Karpas-422 (cell line): ENCODE measurements around the gene VPS72. TPM values are rescaled to one million over a fixed set of nuclear protein-coding genes. Genes with fewer than 3 reads are reported as not detected.

ENCODE experiments used
- DNase-seq: peaks from one replicate; pipeline ENCODE4 v3.0.0-alpha.2; 2015
- H2AFZ ChIP-seq: fragments of 200-600 bp; sonication (generic); 2 replicates; pipeline ENCODE4 v1.6.1; 2014; ENCODE audit warnings: antibody characterized with exemption, low read length, mixed read lengths
- H3K27ac ChIP-seq: fragments of 200-600 bp; sonication (generic); 2 replicates; pipeline ENCODE4 v1.5.1; 2014; ENCODE audit warnings: mild to moderate bottlenecking, low read length, moderate library complexity
- H3K27me3 ChIP-seq: fragments of 200-600 bp; sonication (generic); 2 replicates; pipeline ENCODE4 v1.6.1; 2014; ENCODE audit warnings: low read length, mixed read lengths
- H3K36me3 ChIP-seq: fragments of 200-600 bp; sonication (generic); 2 replicates; pipeline ENCODE4 v1.6.1; 2014; ENCODE audit warnings: low read length, mixed read lengths; ENCODE audit not compliant: insufficient read depth
- H3K4me1 ChIP-seq: fragments of 200-600 bp; sonication (generic); 2 replicates; pipeline ENCODE4 v1.6.1; 2014; ENCODE audit warnings: mild to moderate bottlenecking, low read length, mixed read lengths
- H3K4me2 ChIP-seq: fragments of 200-600 bp; sonication (generic); 2 replicates; pipeline ENCODE4 v1.6.1; 2014; ENCODE audit warnings: low read length, low read depth, mild to moderate bottlenecking; ENCODE audit not compliant: poor library complexity, severe bottlenecking
- H3K4me3 ChIP-seq: fragments of 200-600 bp; sonication (generic); 2 replicates; pipeline ENCODE4 v1.5.1; 2014; ENCODE audit warnings: mild to moderate bottlenecking, antibody characterized with exemption, low read length, mixed read lengths
- H3K79me2 ChIP-seq: fragments of 200-600 bp; sonication (generic); 2 replicates; pipeline ENCODE4 v1.6.1; 2014; ENCODE audit warnings: mild to moderate bottlenecking, low read length, mixed read lengths
- H3K9ac ChIP-seq: fragments of 200-600 bp; sonication (generic); 2 replicates; pipeline ENCODE4 v1.6.0; 2014; ENCODE audit warnings: low read length
- H3K9me2 ChIP-seq: fragments of 200-600 bp; sonication (generic), shearing (Covaris generic); replicated peaks from 2 replicates; pipeline ENCODE4 v1.6.0; 2014; ENCODE audit warnings: mild to moderate bottlenecking, low read length, moderate library complexity; ENCODE audit not compliant: insufficient read depth
- H3K9me3 ChIP-seq: fragments of 300-700, 200-600 bp; sonication (generic); 2 replicates; pipeline ENCODE4 v1.6.1; 2014; ENCODE audit warnings: low read length, mixed read lengths
- H4K20me1 ChIP-seq: fragments of 200-600 bp; sonication (generic); 2 replicates; pipeline ENCODE4 v1.6.1; 2014; ENCODE audit warnings: mild to moderate bottlenecking, antibody characterized with exemption, low read length, low read depth; ENCODE audit not compliant: insufficient read depth
- total RNA-seq: library from RNA; depleted of rRNA; stranded (reverse); fragments of >200 nt; shearing (Covaris generic); gene quantifications from 2 replicates; pipeline ENCODE4 v1.2.3, GENCODE V29; 2014; ENCODE audit warnings: low replicate concordance; rRNA removed

VPS72 gene
- total RNA-seq, 1 experiment from 2014 or later, result 54.4 TPM

DNA sequence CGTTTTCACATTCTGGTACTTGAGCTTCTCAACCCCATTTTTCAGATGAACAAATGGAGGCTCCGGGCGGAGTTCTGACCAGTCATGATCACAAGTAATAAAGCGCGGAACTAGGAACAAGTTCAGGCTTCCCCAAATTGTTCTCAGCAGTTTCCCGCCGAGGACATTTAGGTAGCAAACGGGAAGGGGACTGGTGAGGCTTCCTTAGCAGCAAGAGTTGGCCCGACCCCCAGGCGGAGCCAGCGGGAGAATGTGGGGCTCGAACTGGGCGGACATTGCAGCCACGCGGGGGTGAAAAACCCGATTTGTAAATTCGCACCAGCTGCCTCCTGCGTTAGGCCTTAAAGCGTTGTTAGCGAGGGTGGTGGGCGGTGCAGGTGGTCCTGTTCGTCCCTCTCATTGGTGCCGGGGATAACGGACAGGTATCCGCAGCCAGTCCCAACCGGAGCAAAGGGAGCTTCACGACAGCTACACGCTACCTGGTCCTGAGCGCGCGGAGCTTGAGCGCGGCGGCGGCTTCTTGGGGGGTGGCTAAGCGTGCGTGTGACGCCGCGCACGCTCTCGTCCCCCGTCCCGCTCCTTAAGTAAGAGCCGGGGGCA, 58.9 kb downstream of the VPS72 start:
- no peak overlapping the region for H2AFZ ChIP-seq
- no peaks in the 10 kb centered on the region for H3K4me1 ChIP-seq
- H3K36me3 ChIP-seq, result no peaks in the 10 kb centered on the region
- no peak overlapping the region for H3K4me3 ChIP-seq
- no peaks in the 10 kb centered on the region for H3K9me2 ChIP-seq
- H3K27me3 ChIP-seq, result no peaks in the 10 kb centered on the region
- no peaks in the 10 kb centered on the region for H3K9me3 ChIP-seq
- H3K27ac ChIP-seq, result no peak overlapping the region
- no peaks in the 10 kb centered on the region for H3K79me2 ChIP-seq
- no peak overlapping the region for H3K4me2 ChIP-seq
- no peak for DNase-seq
- no peak overlapping the region for H3K9ac ChIP-seq
- no peaks in the 10 kb centered on the region for H4K20me1 ChIP-seq

DNA sequence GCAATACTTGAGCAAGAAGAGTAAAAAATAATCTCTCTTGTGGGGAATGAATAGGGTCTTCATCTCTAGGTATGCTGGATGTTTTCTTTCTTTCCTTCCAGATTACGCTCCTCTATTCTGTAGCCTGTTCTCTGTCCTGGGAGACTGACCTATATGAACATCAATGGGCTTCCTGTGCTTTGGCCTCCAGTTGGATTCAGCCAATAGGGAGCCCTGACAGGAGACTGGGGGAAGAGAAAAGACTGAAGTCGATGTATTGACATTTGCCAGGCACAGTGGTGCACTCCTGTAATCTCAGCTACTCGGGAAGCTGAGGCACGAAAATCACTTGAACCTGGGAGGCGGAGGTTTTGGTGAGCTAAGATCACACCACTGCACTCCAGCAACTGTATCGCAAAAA, 61.2 kb downstream of the VPS72 start:
- Histone ChIP-seq H3K36me3 (no peaks in the 10 kb centered on the region), H3K27ac (no peak overlapping the region), H2AFZ (no peak overlapping the region), H3K79me2 (no peaks in the 10 kb centered on the region), H3K4me2 (no peak overlapping the region), H3K4me1 (no peaks in the 10 kb centered on the region), H4K20me1 (no peaks in the 10 kb centered on the region), H3K9me2 (no peaks in the 10 kb centered on the region), H3K9me3 (no peaks in the 10 kb centered on the region), H3K27me3 (no peaks in the 10 kb centered on the region), H3K4me3 (no peak overlapping the region), H3K9ac (no peak overlapping the region)
- no peak for DNase-seq

Other genes starting within 250 kb of the VPS72 start
- 91.6 and 140 TPM in 2 replicates for gene CERS2, start 215.4 kb downstream of the VPS72 start, total RNA-seq
- gene ANXA9, start 207.9 kb downstream of the VPS72 start, total RNA-seq, result 0.19 and 0.47 TPM in 2 replicates
- gene MINDY1, start 183.3 kb downstream of the VPS72 start, total RNA-seq, result 9.9 and 13.0 TPM in 2 replicates
- gene PRUNE1, start 181.7 kb downstream of the VPS72 start, total RNA-seq, result 28.8 and 35.0 TPM in 2 replicates
- gene BNIPL, start 153.6 kb downstream of the VPS72 start, total RNA-seq, result 0.63 and 1.4 TPM in 2 replicates
- gene C1orf56, start 142.4 kb downstream of the VPS72 start, total RNA-seq, result 2.5 and 4.6 TPM in 2 replicates
- gene CDC42SE1, start 130.6 kb downstream of the VPS72 start, total RNA-seq, result 90.8 and 100 TPM in 2 replicates
- gene MLLT11, start 129.8 kb downstream of the VPS72 start, total RNA-seq, result 5.3 and 8.3 TPM in 2 replicates
- 6.7 and 6.9 TPM in 2 replicates for gene GABPB2, start 119.4 kb downstream of the VPS72 start, total RNA-seq
- gene SEMA6C, start 43.6 kb downstream of the VPS72 start, total RNA-seq, result 1.4 and 1.6 TPM in 2 replicates
- 29.3 and 30.7 TPM in 2 replicates for gene TNFAIP8L2, start 33.5 kb downstream of the VPS72 start, total RNA-seq
- 2.1 and 6.6 TPM in 2 replicates for gene LYSMD1, start 24.3 kb downstream of the VPS72 start, total RNA-seq
- 78.9 and 84.1 TPM in 2 replicates for gene SCNM1, start 24.1 kb downstream of the VPS72 start, total RNA-seq
- gene TMOD4, start 14.2 kb downstream of the VPS72 start, total RNA-seq, result 0.52 TPM in 1 of 2 replicates, not detected in the other
- gene PIP5K1A, start 8.4 kb upstream of the VPS72 start, total RNA-seq, result 72.8 and 75.9 TPM in 2 replicates
- gene PSMD4, start 64.5 kb upstream of the VPS72 start, total RNA-seq, result 99.7 and 167 TPM in 2 replicates
- 21.3 and 33.5 TPM in 2 replicates for gene ZNF687, start 92.1 kb upstream of the VPS72 start, total RNA-seq
- 29.4 and 42.6 TPM in 2 replicates for gene PI4KB, start 137.2 kb upstream of the VPS72 start, total RNA-seq
- 101 and 159 TPM in 2 replicates for gene RFX5, start 157.1 kb upstream of the VPS72 start, total RNA-seq
- gene SELENBP1, start 182.5 kb upstream of the VPS72 start, total RNA-seq, result not detected in 2 replicates
- 346 and 381 TPM in 2 replicates for gene PSMB4, start 209.4 kb upstream of the VPS72 start, total RNA-seq